Inflammatory macrophage treated with lipopolysaccharide for 1 hour (primary cell): Measurements from ENCODE around the gene ANO8.

Experiments
- DNase-seq, 2 donors: peaks; one replicate each; pipeline ENCODE4 v3.0.0-alpha.2; 2020 to 2022

The ANO8 gene

DNA sequence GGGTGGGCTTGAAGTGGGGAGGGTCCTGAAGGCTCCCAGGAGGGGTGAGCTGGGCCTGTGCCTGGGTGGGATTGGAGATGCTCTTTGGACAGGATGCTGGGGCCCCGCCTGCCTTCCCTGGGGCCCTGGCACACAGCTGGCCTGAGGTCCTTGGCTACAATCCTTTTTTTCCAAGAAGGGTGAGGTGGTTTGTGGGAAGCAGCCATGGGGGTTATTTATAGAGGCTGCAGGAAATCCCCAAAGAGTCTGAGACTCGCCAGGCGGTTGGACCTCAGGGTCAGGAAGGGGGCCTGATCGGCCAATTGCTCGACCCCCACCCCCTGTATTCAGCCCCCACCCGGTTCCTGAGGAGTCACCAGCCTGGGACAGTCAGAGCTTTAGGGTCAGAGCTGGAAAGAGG is 12.7 kb upstream of the ANO8 start:
- no peak for DNase-seq

DNA sequence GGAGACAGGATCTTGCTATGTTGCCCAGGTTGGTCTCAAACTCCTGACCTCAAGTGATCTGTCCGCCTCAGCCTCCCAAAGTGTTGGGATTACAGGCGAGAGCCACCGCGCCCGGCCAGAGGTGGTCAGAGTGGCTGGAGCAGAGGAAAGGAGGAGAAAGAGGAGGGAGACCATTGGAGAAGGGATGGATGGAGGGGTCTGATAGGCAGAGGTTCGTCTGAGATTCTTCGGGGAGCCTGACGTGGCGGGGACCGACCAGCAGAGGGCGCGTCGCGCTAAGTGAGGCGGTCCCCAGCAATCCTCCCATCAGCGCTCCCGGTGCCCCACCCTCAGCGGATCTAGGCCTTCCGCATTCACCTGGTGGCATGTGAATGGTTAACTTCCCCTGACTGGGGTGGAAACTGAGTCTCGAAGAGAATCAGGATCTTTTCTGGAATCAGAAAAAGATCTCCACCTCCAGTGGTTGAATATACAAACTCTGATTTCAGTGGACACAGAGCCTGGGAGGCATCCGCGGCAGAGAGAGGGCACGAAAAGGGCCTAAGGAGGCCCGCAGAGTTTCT is 11.5 kb upstream of the ANO8 start:
- peak; percentile 43 to 87 for DNase-seq

DNA sequence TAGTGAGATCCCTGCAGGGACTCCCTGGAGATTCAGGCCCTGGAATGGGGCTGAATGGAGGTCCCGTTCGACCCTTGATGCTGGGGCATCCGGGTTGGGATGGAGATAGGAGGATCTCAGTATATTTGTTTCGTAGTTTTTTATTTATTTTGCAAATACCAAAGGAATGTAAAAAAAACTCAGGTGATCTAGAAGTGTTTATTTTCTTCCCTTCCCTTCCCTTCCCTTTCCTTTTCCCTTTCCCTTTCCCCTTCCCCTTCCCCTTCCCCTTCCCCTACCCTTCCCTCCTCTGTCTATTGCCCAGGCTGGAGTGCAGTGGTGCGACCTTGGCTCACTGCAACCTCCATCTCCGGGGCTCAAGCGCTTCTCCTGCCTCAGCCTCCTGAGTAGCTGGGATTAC is 7.2 kb upstream of the ANO8 start:
- no peak for DNase-seq

DNA sequence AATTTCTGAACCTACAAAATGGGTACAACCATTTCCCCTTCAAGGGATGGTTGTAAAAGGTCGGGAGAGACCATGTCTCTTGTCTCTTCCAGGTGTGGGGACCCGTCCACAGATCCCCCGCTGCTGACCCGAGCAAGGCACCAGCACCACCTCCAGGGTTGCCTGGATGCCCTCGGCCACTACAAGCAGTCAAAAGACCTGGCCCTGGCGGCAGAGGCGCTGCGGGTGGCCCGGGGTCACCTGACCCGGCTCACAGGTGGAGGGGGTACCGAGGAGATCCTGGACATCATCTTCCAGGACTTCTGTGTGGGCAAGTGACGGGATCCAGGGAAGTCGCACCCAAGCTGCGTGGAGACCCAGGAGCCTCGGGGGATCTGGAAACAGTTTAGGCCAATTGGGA is 6.7 kb upstream of the ANO8 start:
- DNase-seq = no peak

DNA sequence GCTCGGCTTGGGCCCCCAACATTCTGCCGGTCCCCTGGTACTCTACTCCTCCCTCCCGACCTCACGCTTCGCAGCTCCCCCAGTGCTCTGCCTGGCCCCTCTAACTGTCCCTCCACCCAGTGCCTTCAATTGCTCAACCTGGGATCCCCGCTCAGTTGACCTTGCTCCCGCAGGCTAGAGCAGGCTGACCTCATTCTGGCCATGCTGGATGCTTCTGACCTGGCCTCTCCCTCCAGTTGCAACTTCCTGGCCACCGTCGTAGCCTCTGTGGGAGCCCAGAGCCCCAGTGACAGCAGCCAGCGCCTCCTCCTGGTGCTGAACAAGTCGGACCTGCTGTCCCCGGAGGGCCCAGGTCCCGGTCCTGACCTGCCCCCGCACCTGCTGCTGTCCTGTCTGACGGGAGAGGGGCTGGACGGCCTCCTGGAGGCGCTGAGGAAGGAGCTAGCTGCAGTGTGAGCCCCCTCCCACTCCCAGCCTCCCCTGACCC is 6.3 kb upstream of the ANO8 start:
- DNase-seq = peak; percentile 31 to 42

DNA sequence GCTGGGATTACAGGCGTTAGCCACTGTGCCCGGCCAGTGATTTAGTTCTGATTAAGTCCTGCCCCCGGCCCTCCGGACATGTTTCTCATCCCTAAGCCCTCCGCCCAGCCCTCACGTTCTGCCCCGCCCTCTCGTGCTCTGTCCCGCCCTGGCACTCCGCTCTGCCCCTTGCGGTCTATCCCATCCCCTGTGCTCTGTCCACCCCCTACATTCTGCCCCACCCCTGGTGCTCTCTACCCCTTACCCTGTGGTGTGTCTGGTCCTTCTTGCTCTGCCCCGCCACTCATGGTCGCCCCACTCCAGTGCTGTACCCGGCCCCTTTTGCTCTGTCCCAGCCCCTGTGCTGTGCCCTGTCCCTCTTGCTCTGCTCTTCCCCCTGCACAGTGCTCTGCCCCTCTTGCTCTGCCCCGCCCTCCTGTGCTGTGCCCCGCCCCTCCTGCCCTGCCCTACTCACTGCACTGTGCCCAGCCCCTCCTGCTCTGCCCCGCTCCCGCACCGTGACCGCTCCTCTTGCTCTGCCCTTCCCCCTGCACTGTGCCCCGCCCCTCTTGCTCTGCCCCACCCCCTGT is 5.7 kb upstream of the ANO8 start:
- no peak for DNase-seq

DNA sequence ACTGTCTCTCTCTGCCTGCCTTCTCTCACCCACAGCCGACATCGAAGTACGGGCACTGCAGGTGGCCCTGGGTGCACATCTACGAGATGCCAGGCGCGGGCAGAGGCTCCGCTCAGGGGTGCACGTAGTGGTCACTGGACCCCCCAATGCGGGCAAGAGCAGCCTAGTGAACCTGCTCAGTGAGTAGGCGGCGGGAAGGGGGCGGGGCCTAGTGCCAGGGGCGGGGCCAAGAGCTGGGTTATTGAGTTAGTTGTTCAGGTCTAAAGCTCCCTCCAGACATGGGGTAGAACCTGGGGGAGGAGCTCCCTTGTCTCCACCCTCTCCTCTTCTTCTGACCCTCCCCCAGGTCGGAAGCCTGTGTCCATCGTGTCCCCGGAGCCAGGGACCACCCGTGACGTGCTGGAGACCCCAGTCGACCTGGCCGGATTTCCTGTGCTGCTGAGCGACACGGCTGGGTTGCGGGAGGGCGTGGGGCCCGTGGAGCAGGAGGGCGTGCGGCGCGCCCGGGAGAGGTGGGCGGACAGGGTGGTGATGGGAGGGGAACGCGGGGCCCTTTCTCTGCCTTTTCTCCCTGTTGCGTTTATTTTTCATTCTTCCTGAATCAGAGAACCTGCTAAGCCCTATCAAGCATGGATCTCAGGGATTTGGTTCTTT is 4.6 kb upstream of the ANO8 start:
- no peak for DNase-seq

DNA sequence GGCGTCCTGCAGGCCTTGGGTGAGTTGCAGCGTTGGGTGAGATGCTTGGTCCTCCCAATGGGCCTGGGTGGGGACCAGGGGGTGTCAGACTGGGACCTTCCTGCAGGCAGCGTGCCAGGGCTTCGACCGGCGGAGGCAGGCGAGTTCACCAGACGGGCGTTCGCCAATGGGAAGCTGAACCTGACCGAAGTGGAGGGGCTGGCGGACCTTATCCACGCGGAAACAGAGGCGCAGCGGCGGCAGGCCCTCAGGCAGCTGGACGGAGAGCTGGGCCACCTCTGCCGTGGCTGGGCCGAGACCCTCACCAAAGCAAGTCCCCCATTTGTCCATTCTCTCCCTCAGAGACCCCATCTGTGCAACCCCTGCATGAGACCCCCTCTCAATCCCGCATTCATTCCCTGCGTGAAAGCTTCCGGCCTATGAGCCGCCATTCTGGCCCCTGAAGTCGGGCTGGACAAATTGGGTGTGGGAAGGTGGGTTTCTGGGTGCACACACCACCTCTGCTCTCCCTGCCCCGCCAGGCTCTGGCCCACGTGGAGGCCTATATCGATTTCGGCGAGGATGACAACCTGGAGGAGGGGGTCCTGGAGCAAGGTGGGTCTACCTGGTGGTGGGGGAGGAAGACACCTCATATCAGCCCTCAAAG is 3.9 kb upstream of the ANO8 start:
- DNase-seq = no peak

DNA sequence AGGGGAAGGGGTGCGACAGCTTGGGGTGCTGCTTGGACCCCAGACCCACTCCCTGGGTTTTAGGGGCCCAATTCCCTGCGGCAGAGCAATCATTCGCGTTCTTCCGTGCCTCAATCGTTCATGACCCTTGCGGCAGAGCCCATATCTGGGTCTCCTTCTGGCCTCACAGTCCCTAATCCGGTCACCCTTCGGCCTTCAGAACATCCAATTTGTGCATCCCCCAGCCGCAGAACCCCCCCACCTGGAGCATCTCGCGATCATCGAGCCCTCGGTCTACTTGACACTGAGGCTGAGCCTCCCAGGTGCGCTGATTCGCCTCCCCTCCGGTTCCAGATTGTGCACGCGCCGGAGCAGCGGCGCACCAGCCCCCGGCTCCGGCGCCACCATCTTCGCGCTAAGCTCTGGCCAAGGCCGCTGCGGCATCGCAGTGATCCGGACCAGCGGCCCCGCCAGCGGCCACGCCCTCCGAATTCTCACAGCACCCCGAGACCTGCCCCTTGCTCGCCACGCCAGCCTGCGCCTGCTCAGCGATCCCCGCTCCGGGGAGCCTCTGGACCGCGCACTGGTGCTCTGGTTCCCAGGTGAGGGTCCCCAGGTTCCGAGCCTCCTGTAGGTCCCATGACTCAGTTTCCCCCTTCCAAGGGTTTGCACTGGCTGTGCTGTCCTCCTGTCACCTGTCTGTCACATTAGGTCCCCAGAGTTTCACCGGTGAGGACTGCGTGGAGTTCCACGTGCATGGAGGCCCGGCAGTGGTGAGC is 3.2 kb upstream of the ANO8 start:
- DNase-seq = no peak

DNA sequence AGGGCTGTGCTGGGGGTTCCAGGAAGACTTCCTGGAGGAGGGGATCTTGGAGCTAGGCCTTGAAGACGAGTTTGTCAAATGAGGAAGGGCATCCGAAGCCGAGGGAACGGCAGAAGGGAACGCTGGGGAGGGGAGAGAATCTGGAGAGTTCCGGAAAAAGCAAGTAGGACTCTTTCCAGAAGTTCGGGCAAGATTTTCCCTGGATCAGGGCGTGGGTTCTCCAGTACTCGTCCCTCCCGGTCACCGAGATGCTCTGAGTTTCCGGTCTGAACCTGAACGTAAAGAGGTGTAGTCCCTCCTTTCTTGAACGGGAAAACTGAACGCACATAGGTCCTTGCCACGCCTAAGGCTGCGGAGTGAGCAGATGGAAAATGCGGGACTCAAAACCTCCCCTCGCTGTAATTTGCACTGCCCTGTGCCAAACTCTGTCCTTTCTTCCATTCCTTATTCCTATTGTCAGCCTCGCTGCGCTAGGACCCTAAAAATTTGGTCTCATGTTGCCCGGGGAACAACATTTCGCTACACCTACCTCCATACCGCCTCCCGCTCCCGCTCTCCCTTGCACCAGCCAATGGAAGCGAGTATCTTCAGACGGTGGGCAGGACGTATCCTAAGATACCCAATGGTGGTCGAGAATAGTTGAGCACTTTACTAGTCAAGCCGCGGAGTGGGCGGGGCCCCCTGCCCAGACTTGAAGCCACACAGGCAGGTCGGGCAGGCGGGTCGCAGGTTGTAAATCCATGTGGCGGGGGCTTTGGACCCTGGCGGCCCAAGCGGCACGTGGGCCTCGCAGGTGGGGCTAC is 2.4 kb upstream of the ANO8 start, which contains the start of gene GTPBP3:
TSS of gene GTPBP3 (plus strand) at position 682 of the 803 bp plus-strand sequence. CDS start at position 741, 59 bp downstream.
- DNase-seq = peak; percentile 95 to 97

DNA sequence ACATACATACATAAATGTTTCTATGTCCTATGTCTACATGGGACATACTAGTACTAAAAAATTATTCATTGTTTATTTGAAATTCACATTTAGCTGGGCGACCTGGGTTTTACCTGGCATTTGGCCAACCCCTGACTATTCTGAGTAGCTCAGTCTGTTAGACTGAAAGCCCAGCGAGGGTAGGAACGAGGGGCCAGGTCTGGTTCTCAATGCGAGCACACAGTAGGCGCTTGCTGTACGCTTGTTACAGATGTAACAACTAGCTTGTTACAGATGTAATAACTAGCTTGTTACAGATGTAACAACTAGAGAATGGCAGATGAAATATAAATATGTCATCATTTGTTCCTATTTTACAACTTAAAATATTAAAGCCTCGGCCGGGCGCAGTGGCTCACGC is 920 bp upstream of the ANO8 start:
- no peak for DNase-seq

DNA sequence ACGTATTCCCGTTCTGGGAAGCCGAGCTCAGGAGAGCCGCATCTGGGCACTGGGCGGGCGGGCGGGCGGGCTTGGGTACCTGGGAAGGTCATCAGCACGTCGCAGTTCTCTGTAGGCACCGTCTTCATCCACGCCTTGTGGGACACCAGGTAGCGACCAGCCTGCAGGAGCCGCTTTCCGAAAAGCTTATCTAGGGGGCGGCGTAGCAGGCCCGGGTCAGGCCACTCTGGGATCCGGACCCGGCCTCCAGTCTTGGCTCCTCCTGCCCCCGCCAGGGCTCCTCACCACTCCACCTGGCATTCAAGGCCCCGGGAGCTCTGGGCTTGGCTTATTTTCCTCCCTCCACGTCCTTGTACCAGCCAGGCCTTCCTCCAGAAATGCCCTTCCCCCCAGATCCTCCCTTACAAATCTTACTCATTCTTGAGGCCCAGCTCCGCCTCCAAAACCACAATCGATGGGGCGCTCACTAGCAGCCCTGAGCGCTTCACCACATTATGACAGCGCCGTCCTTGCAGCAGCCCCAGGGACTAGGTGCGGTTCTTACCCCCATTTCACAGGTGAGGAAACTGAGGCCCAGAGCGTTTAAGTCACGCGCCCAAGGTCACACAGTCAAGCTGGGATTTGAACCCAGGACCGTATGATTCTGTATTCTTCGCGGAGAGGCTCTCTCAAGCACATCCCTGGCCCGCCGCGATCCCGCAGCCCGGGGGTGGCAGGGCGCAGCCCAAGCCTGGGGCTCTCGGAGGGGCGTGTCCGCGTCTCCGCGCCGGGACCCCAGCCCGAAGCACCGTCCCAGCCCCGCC is 843 bp downstream of the ANO8 start:
- DNase-seq = peak; percentile 59 to 68

DNA sequence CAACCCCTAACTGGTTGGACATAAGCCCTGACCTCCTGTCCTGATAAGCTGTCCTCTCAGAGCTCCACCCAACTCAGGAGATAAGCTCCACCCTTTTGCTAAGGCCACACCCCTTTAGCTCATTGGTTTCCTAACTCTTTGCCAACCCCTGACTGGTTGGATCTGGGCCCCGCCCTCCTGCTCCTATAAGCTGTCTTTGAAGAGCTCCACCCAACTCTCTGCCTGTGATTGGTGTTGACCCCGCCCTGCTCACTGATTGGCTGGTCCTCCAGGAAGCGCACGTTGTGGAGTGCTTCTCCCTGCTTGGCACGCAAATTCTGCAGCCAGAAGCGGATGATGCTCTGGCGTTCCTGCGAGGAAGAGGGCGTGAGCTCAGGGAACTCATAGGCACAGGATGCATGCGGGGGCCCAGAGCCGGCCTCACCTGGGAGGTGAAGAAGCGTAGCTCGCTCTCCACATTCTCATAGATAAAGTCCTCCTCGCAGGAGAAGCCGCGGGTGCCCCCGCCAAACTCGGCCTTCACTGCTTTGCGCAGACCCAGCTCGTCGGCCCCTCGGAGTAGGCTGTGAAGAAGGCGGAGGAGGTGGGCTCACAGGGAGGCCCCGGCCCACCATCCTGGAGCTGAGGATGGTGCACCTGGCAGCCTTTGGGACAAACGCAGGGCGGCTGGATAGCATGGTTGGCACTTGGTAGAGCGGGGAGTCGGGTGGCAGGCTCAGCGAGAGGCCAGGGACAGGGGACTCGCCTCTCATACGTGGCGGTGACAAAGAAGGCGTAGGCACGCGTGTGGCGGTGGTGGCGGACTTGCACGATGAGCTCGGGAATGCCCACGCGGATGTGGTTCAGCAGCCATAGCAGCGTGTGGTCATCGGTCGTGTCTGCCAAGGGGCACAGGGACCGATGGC is 1.7 kb downstream of the ANO8 start:
- DNase-seq = peak; percentile 59 to 63

DNA sequence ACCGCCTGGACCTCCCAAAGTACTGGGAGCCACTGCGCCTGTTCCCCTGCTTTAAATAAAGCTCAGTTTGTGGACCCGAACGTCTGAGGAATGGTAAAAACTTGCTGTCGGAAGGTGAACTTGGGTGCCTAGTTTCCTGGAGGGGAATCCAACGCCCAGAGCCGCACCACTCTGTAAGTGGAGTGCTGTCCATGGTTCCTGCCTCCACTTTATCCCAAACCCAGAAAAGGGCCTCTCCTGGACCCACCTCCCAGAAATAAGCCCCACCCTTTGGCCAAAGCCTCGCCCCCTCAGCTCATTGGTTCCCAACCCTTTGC is 2.3 kb downstream of the ANO8 start:
- DNase-seq = no peak

DNA sequence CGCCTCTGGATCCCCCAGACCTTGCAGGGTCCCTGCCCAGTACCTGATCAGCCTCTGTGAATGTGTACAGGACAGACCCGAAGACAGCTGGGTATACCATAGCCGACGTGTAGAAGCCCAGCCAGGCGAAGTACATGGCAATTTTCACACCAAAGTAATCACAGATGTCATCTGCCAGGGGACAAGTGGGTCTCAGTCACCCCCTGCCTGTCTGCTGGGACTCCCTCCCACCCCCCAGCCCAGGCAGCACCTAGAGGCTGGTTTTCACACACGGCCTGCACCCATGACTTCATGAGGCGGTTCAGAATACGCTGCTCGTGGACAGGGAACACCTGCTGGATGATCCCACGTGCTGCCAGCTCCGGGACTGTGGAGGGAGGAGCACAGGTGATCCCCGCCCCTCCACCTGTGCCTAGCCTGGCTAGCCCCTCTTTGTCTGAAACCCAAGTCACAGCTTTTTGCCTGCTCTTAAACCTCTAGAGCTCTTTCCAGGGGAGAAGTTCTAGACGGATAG is 3.6 kb downstream of the ANO8 start:
- no peak for DNase-seq

DNA sequence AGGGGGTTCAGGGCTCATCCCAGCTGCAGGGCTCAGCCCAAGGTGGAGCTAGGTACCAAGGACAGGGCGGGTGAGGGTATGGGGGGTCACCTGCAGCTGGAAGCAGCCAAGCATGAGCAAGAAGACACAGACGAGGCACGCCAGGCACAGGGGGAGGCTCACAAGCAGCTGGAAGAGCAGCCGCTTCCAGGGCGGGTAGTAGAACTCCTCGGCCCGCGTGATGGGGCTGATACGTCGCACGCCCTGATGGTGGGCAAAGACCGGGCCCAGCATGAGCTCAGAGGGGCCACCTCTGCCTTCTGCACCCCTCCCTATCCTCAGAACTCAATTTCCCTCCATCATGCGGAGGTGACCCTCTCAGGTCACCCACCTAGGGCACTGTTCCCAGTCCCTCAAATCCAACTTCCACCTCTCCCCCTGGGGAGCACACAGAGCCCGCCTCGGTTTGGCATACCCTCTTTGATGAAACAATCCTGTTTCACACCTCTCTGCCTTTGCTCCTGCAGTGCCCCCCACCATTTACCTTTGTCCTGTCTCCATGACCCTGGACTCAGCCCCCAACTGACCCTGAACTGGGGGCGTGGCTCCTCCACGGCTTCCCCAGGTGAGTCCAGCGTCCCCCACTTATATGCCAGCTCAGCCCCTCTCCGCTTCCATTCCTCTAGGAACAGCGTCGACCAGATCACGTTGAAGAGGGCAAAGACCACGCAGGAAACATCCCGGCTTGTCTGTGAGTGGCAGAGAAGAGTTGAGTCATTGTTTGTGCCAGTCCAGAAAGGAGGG is 4.2 kb downstream of the ANO8 start:
- DNase-seq = no peak

DNA sequence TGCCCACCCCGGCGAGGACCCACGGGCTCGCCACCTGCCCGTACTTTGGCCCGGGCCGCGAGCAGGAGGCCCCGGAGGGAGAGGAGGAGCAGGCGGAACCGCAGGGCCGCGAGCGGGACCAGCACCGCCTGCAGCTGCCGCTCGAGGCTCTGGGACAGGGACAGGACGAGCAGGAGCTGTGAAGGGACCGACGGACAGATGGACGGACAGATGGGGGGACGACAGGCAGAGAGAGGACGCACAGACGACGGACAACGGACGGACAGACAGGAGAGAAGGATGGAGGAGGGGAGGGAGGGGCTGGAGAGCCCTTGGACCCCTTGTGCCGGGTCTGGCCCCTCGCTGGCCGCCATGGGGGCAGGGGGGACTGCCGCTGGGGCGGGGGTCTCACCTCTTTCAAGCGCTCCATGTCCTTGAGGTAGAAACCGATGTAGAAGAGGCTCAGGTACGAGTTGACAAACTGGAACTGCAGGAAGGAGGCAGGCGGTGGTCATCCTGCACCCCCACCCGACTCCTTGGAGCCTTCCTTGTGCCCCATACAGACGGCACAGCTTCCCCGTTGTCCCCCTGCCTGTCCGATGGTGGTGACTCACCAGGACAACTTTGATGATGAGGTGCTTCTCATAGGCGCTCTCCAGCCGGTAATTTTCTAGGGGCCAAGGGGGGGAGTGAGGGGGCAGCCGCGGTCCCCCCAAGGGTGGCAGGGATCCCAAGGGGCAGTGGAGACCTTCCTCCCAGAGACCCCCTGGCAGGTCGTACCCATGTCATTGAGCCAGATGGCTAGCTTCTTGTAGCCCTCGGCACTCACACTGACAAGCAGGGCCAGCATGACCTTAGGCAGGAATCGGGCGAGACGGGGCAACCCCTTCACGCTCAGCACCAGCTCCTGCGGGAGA is 5.0 kb downstream of the ANO8 start:
- no peak for DNase-seq
